ENCODE measurements around the gene EPB41L4B.
"Not testable (repeated sequence)": the region's sequence is repeated elsewhere in the genome, so short reads cannot be mapped to it uniquely, and the experiment has no call there.

The EPB41L4B gene

GRCh38 chr9:109297899-109298298 is 23.0 kb downstream of the EPB41L4B start:
- DNase-seq (ENCODE audit: low read depth) = no peak

GRCh38 chr9:109295221-109296130 is 25.4 kb downstream of the EPB41L4B start:
- DNase-seq (ENCODE audit: low read depth) = no peak

GRCh38 chr9:109290385-109290784 is 30.5 kb downstream of the EPB41L4B start:
- no peak for DNase-seq (ENCODE audit: low read depth)

- DNase-seq (ENCODE audit: low read depth) = no peak
Observed at GRCh38 chr9:109289931-109290330, 30.9 kb downstream of the EPB41L4B start.

GRCh38 chr9:109289186-109289585 is 31.7 kb downstream of the EPB41L4B start:
- no peak for DNase-seq (ENCODE audit: low read depth)

- no peak for DNase-seq (ENCODE audit: low read depth)
Observed at GRCh38 chr9:109286981-109287380, 33.9 kb downstream of the EPB41L4B start.

GRCh38 chr9:109286571-109286977 is 34.3 kb downstream of the EPB41L4B start:
- DNase-seq (ENCODE audit: low read depth) = no peak

- DNase-seq (ENCODE audit: low read depth) = not testable (repeated sequence)
Observed at GRCh38 chr9:109283672-109284071, 37.2 kb downstream of the EPB41L4B start.

- no peak for DNase-seq (ENCODE audit: low read depth)
Observed at GRCh38 chr9:109283012-109283411, 37.8 kb downstream of the EPB41L4B start.

- no peak for DNase-seq (ENCODE audit: low read depth)
Observed at GRCh38 chr9:109282302-109282701, 38.6 kb downstream of the EPB41L4B start.

GRCh38 chr9:109281518-109281917 is 39.3 kb downstream of the EPB41L4B start:
- no peak for DNase-seq (ENCODE audit: low read depth)

- DNase-seq (ENCODE audit: low read depth) = no peak
Observed at GRCh38 chr9:109278848-109279247, 42.0 kb downstream of the EPB41L4B start.

GRCh38 chr9:109278216-109278615 is 42.6 kb downstream of the EPB41L4B start:
- DNase-seq (ENCODE audit: low read depth) = no peak

GRCh38 chr9:109277451-109277850 is 43.4 kb downstream of the EPB41L4B start:
- DNase-seq (ENCODE audit: low read depth) = no peak

- no peak for DNase-seq (ENCODE audit: low read depth)
Observed at GRCh38 chr9:109276469-109277440, 44.1 kb downstream of the EPB41L4B start.

GRCh38 chr9:109274884-109275730 is 45.8 kb downstream of the EPB41L4B start:
- no peak for DNase-seq (ENCODE audit: low read depth)

GRCh38 chr9:109273869-109274268 is 47.0 kb downstream of the EPB41L4B start:
- no peak for DNase-seq (ENCODE audit: low read depth)

GRCh38 chr9:109272745-109273144 is 48.1 kb downstream of the EPB41L4B start:
- no peak for DNase-seq (ENCODE audit: low read depth)

- no peak for DNase-seq (ENCODE audit: low read depth)
Observed at GRCh38 chr9:109272045-109272444, 48.8 kb downstream of the EPB41L4B start.

- no peak for DNase-seq (ENCODE audit: low read depth)
Observed at GRCh38 chr9:109270971-109271925, 49.6 kb downstream of the EPB41L4B start.

GRCh38 chr9:109270441-109270840 is 50.4 kb downstream of the EPB41L4B start:
- DNase-seq (ENCODE audit: low read depth) = no peak

Data from stromal cell of bone marrow (primary cell).